ENCODE measurements around the gene TCEA2.

TCEA2 gene

GRCh38 chr20:64095927-64096326 is 32.9 kb downstream of the TCEA2 start:
- in situ Hi-C loops (cut with HindIII; ENCODE audit: low sequenced_read_pairs): no loop called here
- no peak for DNase-seq (ENCODE audit: low read depth)
- TF ChIP-seq CTCF (IDR thresholded peaks at IDR 0.05; ENCODE audit: low read depth, low read length, missing control alignments): no peak
- H3K4me3 ChIP-seq (ENCODE audit: low read depth, low read length): no peak overlapping the region

GRCh38 chr20:64096535-64096934 is 33.5 kb downstream of the TCEA2 start:
- DNase-seq (ENCODE audit: low read depth): no peak
- TF ChIP-seq CTCF (IDR thresholded peaks at IDR 0.05; ENCODE audit: low read depth, low read length, missing control alignments): no peak
- in situ Hi-C loops (cut with HindIII; ENCODE audit: low sequenced_read_pairs): no loop called here
- no peak overlapping the region for H3K4me3 ChIP-seq (ENCODE audit: low read depth, low read length)

GRCh38 chr20:64098471-64099013 is 35.5 kb downstream of the TCEA2 start:
- in situ Hi-C loops (cut with HindIII; ENCODE audit: low sequenced_read_pairs): no loop called here
- H3K4me3 ChIP-seq (ENCODE audit: low read depth, low read length): no peak overlapping the region
- no peak for DNase-seq (ENCODE audit: low read depth)
- no peak for TF ChIP-seq CTCF (IDR thresholded peaks at IDR 0.05; ENCODE audit: low read depth, low read length, missing control alignments)

- no peak for TF ChIP-seq CTCF (IDR thresholded peaks at IDR 0.05; ENCODE audit: low read depth, low read length, missing control alignments)
- in situ Hi-C loops (cut with HindIII; ENCODE audit: low sequenced_read_pairs): no loop called here
- no peak for DNase-seq (ENCODE audit: low read depth)
- H3K4me3 ChIP-seq (ENCODE audit: low read depth, low read length): no peak overlapping the region
These were observed 36.2 kb downstream of the TCEA2 start for GRCh38 chr20:64099086-64099786.

- TF ChIP-seq CTCF (IDR thresholded peaks at IDR 0.05; ENCODE audit: low read depth, low read length, missing control alignments): no peak
- in situ Hi-C loops (cut with HindIII; ENCODE audit: low sequenced_read_pairs): no loop called here
These were observed 37.0 kb downstream of the TCEA2 start for GRCh38 chr20:64099880-64100565.

GRCh38 chr20:64100566-64100888 is 37.5 kb downstream of the TCEA2 start:
- DNase-seq (ENCODE audit: low read depth): no peak
- in situ Hi-C loops (cut with HindIII; ENCODE audit: low sequenced_read_pairs): no loop called here
- no peak overlapping the region for H3K4me3 ChIP-seq (ENCODE audit: low read depth, low read length)
- TF ChIP-seq CTCF (IDR thresholded peaks at IDR 0.05; ENCODE audit: low read depth, low read length, missing control alignments): no peak

More at GRCh38 chr20:64099880-64100565, 37.0 kb downstream of the TCEA2 start:
- H3K4me3 ChIP-seq (ENCODE audit: low read depth, low read length): no peak overlapping the region
- DNase-seq (ENCODE audit: low read depth): no peak
